GM23338 (cell line): Measurements from ENCODE around the gene AFAP1L1. TPM values are rescaled to one million over a fixed set of nuclear protein-coding genes. Genes with fewer than 3 reads are reported as not detected.
A peak's percentile ranks its signal among the peaks of the same experiment; 100 is the strongest.

ENCODE experiments used
- ATAC-seq: fragments of 200-7000 bp; cut with Tn5 transposase; 3 replicates; pipeline ENCODE4 v1.9.1; 2020
- DNase-seq: peaks from one replicate; pipeline ENCODE4 v3.0.0-alpha.2; 2015; ENCODE audit warnings: low spot score
- H2AFZ ChIP-seq: fragments of 200-600 bp; sonication (generic); 2 replicates; pipeline ENCODE4 v1.8.0; 2016; ENCODE audit warnings: antibody characterized with exemption, mild to moderate bottlenecking, moderate library complexity
- H3F3A ChIP-seq: fragments of 200-600 bp; sonication (generic); replicated peaks from 2 replicates; pipeline ENCODE4 v1.8.0; 2017; ENCODE audit warnings: antibody characterized with exemption, mixed run types, low read depth
- H3K27ac ChIP-seq: fragments of 200-600 bp; sonication (generic); 2 replicates; pipeline ENCODE4 v1.6.1; 2016; ENCODE audit warnings: low read depth
- H3K27me3 ChIP-seq: fragments of 200-600 bp; sonication (generic); 2 replicates; pipeline ENCODE4 v1.8.0; 2016; ENCODE audit warnings: mild to moderate bottlenecking, mixed run types, moderate library complexity; ENCODE audit not compliant: insufficient read depth
- H3K36me3 ChIP-seq: fragments of 200-600 bp; sonication (generic); 2 replicates; pipeline ENCODE4 v1.8.0; 2016; ENCODE audit warnings: mild to moderate bottlenecking; ENCODE audit not compliant: insufficient read depth
- H3K4me1 ChIP-seq: fragments of 200-600 bp; sonication (generic); 2 replicates; pipeline ENCODE4 v1.8.0; 2016; ENCODE audit warnings: mild to moderate bottlenecking, moderate library complexity; ENCODE audit not compliant: insufficient read depth
- H3K4me2 ChIP-seq: fragments of 200-600 bp; sonication (generic); 2 replicates; pipeline ENCODE4 v1.7.1; 2017; ENCODE audit warnings: mixed run types
- H3K4me3 ChIP-seq: fragments of 200-600 bp; sonication (generic); 2 replicates; pipeline ENCODE4 v1.6.1; 2016; ENCODE audit warnings: mixed run types
- H3K79me2 ChIP-seq: fragments of 200-600 bp; sonication (generic); replicated peaks from 2 replicates; pipeline ENCODE4 v1.8.0; 2017; ENCODE audit warnings: mild to moderate bottlenecking; ENCODE audit not compliant: insufficient read depth
- H3K9me2 ChIP-seq: fragments of 200-600 bp; sonication (generic); 2 replicates; pipeline ENCODE4 v1.8.0; 2017; ENCODE audit not compliant: insufficient read depth
- H4K20me1 ChIP-seq: fragments of 200-600 bp; sonication (generic); replicated peaks from 2 replicates; pipeline ENCODE4 v1.8.0; 2017; ENCODE audit warnings: mild to moderate bottlenecking; ENCODE audit not compliant: insufficient read depth
- H3K27ac Mint-ChIP-seq: 2 replicates; pipeline ENCODE4 v1.8.0; 2020; ENCODE audit warnings: inconsistent platforms, mild to moderate bottlenecking, moderate library complexity, mixed read lengths
- H3K27me3 Mint-ChIP-seq: 3 replicates; pipeline ENCODE4 v1.8.0; 2022; ENCODE audit warnings: low read depth, mild to moderate bottlenecking, moderate library complexity, mixed read lengths, inconsistent platforms; ENCODE audit not compliant: insufficient read depth, poor library complexity
- H3K36me3 Mint-ChIP-seq: 3 replicates; pipeline ENCODE4 v1.8.0; 2021; ENCODE audit warnings: low read depth, mild to moderate bottlenecking, inconsistent platforms, moderate library complexity, mixed read lengths
- H3K4me1 Mint-ChIP-seq: 3 replicates; pipeline ENCODE4 v1.8.0; 2020; ENCODE audit warnings: mild to moderate bottlenecking, inconsistent platforms, mixed read lengths
- H3K4me3 Mint-ChIP-seq: 3 replicates; pipeline ENCODE4 v1.8.0; 2021; ENCODE audit warnings: moderate library complexity, mild to moderate bottlenecking, inconsistent platforms, mixed read lengths
- H3K9me3 Mint-ChIP-seq: 3 replicates; pipeline ENCODE4 v1.8.0; 2020; ENCODE audit warnings: moderate library complexity, mild to moderate bottlenecking, inconsistent platforms, mixed read lengths
- CREB1 ChIP-seq: fragments of 250-450 bp; sonication (Bioruptor Pico); IDR thresholded peaks from 2 replicates; pipeline ENCODE4 v1.5.0; 2020; ENCODE audit warnings: low read depth, mild to moderate bottlenecking, moderate library complexity
- CTCF ChIP-seq, 2 experiments: fragments of 200-600 bp in 1 of 2; sonication (generic) in 1 of 2; conservative IDR thresholded peaks; 2 replicates each; pipeline versions ENCODE4 v1.5.1 to v1.6.1; 2016 to 2017; ENCODE audit warnings: antibody characterized with exemption in 2 of 2, low read depth in 2 of 2, mild to moderate bottlenecking in 2 of 2, moderate library complexity in 1 of 2
- EZH2phosphoT487 ChIP-seq: fragments of 200-600 bp; sonication (generic); IDR thresholded peaks from one replicate; pipeline ENCODE4 v1.8.1; 2018; ENCODE audit warnings: antibody characterized with exemption; ENCODE audit not compliant: unreplicated experiment
- JUNB ChIP-seq: IDR thresholded peaks from one replicate; pipeline ENCODE4 v1.6.1; 2016; ENCODE audit warnings: antibody characterized with exemption; ENCODE audit not compliant: unreplicated experiment
- NANOG ChIP-seq: IDR thresholded peaks from 2 replicates; pipeline ENCODE4 v1.6.1; 2016; ENCODE audit warnings: antibody characterized with exemption, borderline replicate concordance
- POLR2AphosphoS5 ChIP-seq: IDR thresholded peaks from 2 replicates; pipeline ENCODE4 v1.6.1; 2016; ENCODE audit warnings: antibody characterized with exemption, low read depth
- REST ChIP-seq: IDR thresholded peaks from one replicate; pipeline ENCODE4 v1.6.1; 2018; ENCODE audit warnings: antibody characterized with exemption; ENCODE audit not compliant: unreplicated experiment
- ZNF114 ChIP-seq: fragments of 250-450 bp; sonication (Bioruptor Pico); IDR thresholded peaks from 2 replicates; pipeline ENCODE4 v1.5.0; 2020; ENCODE audit warnings: mild to moderate bottlenecking, moderate library complexity
- polyA plus RNA-seq: library from polyadenylated mRNA; unstranded; fragments of >200 nt; fragmentation: Nextera tagmentation; extraction: Ambion mirVana; gene quantifications from 2 replicates; pipeline ENCODE4 v1.2.1, GENCODE V29; 2016
- total RNA-seq: library from RNA; depleted of rRNA; stranded (reverse); fragments of >200 nt; shearing (Covaris generic); gene quantifications from 2 replicates; pipeline ENCODE4 v1.2.3, GENCODE V29; 2014

The AFAP1L1 gene
- total and polyA plus RNA-seq, 2 experiments from 2014 or later, result 3.2 to 5.7 TPM

- H3K36me3 Mint-ChIP-seq, result no peaks in the 10 kb centered on the region; the same call in 2 of the 3 replicates
- Histone ChIP-seq H2AFZ (no peak overlapping the region; the same call in 1 of the 2 replicates), H3K4me2 (no peak overlapping the region), H3K27me3 (peaks cover 32% of the 10 kb centered on the region), H3F3A (no peaks in the 10 kb centered on the region), H3K9me2 (no peaks in the 10 kb centered on the region), H4K20me1 (no peaks in the 10 kb centered on the region), H3K79me2 (no peaks in the 10 kb centered on the region), H3K4me1 (peaks cover under 1% of the 10 kb centered on the region; the same call in 1 of the 2 replicates), H3K36me3 (no peaks in the 10 kb centered on the region), H3K4me3 (no peak overlapping the region), H3K27ac (no peak overlapping the region)
- peaks cover 17% of the 10 kb centered on the region for H3K4me1 Mint-ChIP-seq
- no peak for ATAC-seq
- no peaks in the 10 kb centered on the region for H3K9me3 Mint-ChIP-seq
- H3K27me3 Mint-ChIP-seq, result peaks cover 27% of the 10 kb centered on the region
- no peak for TF ChIP-seq POLR2AphosphoS5
- TF ChIP-seq EZH2phosphoT487, result no peak
- TF ChIP-seq ZNF114 (CRISPR knock-in tag), result no peak
- no peak for TF ChIP-seq CTCF (conservative IDR thresholded peaks at IDR 0.05; ENCODE audit: low read depth in 2 of 2)
- TF ChIP-seq NANOG, result no peak
- no peak overlapping the region for H3K27ac Mint-ChIP-seq
- no peak overlapping the region for H3K4me3 Mint-ChIP-seq
- DNase-seq, result no peak
Measured at GRCh38 chr5:149267241-149267973, 4.3 kb upstream of the AFAP1L1 start.

GRCh38 chr5:149268928-149269557, 2.6 kb upstream of the AFAP1L1 start:
- Mint-ChIP-seq H3K4me1 (peaks cover 33% of the 10 kb centered on the region), H3K9me3 (no peaks in the 10 kb centered on the region), H3K27me3 (peaks cover 41% of the 10 kb centered on the region), H3K27ac (no peak overlapping the region), H3K36me3 (no peaks in the 10 kb centered on the region; the same call in 2 of the 3 replicates), H3K4me3 (no peak overlapping the region)
- Histone ChIP-seq H2AFZ (no peak overlapping the region), H3F3A (no peaks in the 10 kb centered on the region), H3K27ac (no peak overlapping the region), H3K4me1 (peaks cover 17% of the 10 kb centered on the region), H3K4me3 (no peak overlapping the region), H3K4me2 (no peak overlapping the region), H3K9me2 (no peaks in the 10 kb centered on the region), H3K27me3 (peaks cover 44% of the 10 kb centered on the region), H4K20me1 (no peaks in the 10 kb centered on the region), H3K36me3 (no peaks in the 10 kb centered on the region), H3K79me2 (no peaks in the 10 kb centered on the region)
- ATAC-seq, result no peak
- peak; percentile 82 for DNase-seq
- no peak for TF ChIP-seq POLR2AphosphoS5
- TF ChIP-seq JUNB, result no peak
- peak; percentile 75 to 82 for TF ChIP-seq CTCF (conservative IDR thresholded peaks at IDR 0.05; ENCODE audit: low read depth in 2 of 2)
- no peak for TF ChIP-seq ZNF114 (CRISPR knock-in tag)
- no peak for TF ChIP-seq REST
- no peak for TF ChIP-seq CREB1 (CRISPR knock-in tag)
